Lung (tissue), 12 donors: ENCODE results near the gene STXBP5. TPM values are rescaled to one million over a fixed set of nuclear protein-coding genes. Genes with fewer than 3 reads are reported as not detected.
A peak's percentile ranks its signal among the peaks of the same experiment; 100 is the strongest.

Experiments
- ATAC-seq: fragments of 200-7000 bp; cut with Tn5 transposase; one replicate; pipeline ENCODE4 v1.9.1; 2020; ENCODE audit warnings: moderate number of reproducible peaks; ENCODE audit not compliant: insufficient read depth, low FRiP score
- DNase-seq, 3 donors: peaks; one replicate each; pipeline ENCODE4 v3.0.0-alpha.2; 2013 to 2017
- H3K27ac ChIP-seq, 2 donors: one replicate each; pipeline ENCODE4 v1.5.1; 2013; ENCODE audit warnings: mild to moderate bottlenecking in 2 of 2, moderate library complexity in 2 of 2, control low read depth in 1 of 2, inconsistent platforms in 1 of 2, low read depth in 1 of 2, low read length in 1 of 2
- H3K27me3 ChIP-seq, 3 donors: one replicate each; pipeline ENCODE4 v1.5.1; 2013; ENCODE audit warnings: low read length in 2 of 3; ENCODE audit not compliant: control insufficient read depth in 3 of 3, insufficient read depth in 3 of 3
- H3K36me3 ChIP-seq, 4 donors: one replicate each; pipeline ENCODE4 v1.5.1; 2013; ENCODE audit warnings: low read length in 4 of 4, mild to moderate bottlenecking in 1 of 4, moderate library complexity in 1 of 4; ENCODE audit not compliant: control insufficient read depth in 4 of 4, insufficient read depth in 4 of 4
- H3K4me1 ChIP-seq, 5 donors: one replicate each; pipeline ENCODE4 v1.5.1; 2013; ENCODE audit warnings: low read length in 5 of 5, mild to moderate bottlenecking in 2 of 5, moderate library complexity in 1 of 5; ENCODE audit not compliant: control insufficient read depth in 5 of 5, insufficient read depth in 5 of 5
- H3K4me3 ChIP-seq: one replicate; pipeline ENCODE4 v1.5.1; 2013; ENCODE audit warnings: mild to moderate bottlenecking, control low read depth, moderate library complexity
- H3K9ac ChIP-seq, 2 donors: one replicate each; pipeline ENCODE4 v1.5.1; 2013; ENCODE audit warnings: low read length in 2 of 2, control low read depth in 1 of 2; ENCODE audit not compliant: insufficient read depth in 1 of 2
- H3K9me3 ChIP-seq, 4 donors: one replicate each; pipeline ENCODE4 v1.5.1; 2013; ENCODE audit warnings: low read length in 3 of 4, mild to moderate bottlenecking in 1 of 4, moderate library complexity in 1 of 4; ENCODE audit not compliant: control insufficient read depth in 4 of 4, insufficient read depth in 3 of 4
- CTCF ChIP-seq: IDR thresholded peaks from 2 replicates; pipeline ENCODE4 v1.5.1; 2012; ENCODE audit warnings: mild to moderate bottlenecking; ENCODE audit errors: control extremely low read depth, extremely low read depth
- WGBS, 2 donors: extraction: QIAGEN DNeasy Blood & Tissue Kit; methylation state at CpG; one replicate each; pipeline ENCODE4 v1.1.7; 2013; 5-methylcytosine and 5-hydroxymethylcytosine counted together
- polyA plus RNA-seq, 2 donors: library from polyadenylated mRNA; stranded (reverse); fragments of 200-250 nt; gene quantifications; one replicate each; pipeline ENCODE4 v1.2.1, GENCODE V29; 2013
- total RNA-seq, 2 donors: library from RNA; depleted of rRNA in 1 of 2; stranded (reverse); fragments of >200 nt in 1 of 2; gene quantifications; one replicate each; pipeline ENCODE4 v1.2.1, GENCODE V29; 2014 to 2021
- donor health status: control.
- donor health status: control.
- donor health status: Bipolar disorder and iron deficiency.
- donor health status: healthy.
- donor health status: DM: yes; HTN: yes; CAD: no.

Gene STXBP5
- total and polyA plus RNA-seq, 4 donors = 6.2 to 29.0 (median 12.9) TPM

- Histone ChIP-seq H3K36me3 (peaks cover 0 to 9% (median 3%) of the 10 kb centered on the region in 4 donors), H3K4me1 (peaks cover 0 to 7% (median 0%) of the 10 kb centered on the region in 5 donors), H3K9ac (peak overlapping the region in 1 of 2 donors; percentile 70), H3K27ac (peak overlapping the region in 1 of 2 donors; percentile 47), H3K9me3 (no peaks in the 10 kb centered on the region), H3K4me3 (no peak overlapping the region), H3K27me3 (no peaks in the 10 kb centered on the region)
- ATAC-seq (no peak), DNase-seq (peak in 2 of 3 donors; percentile 55 to 73)
- no peak for TF ChIP-seq CTCF
- 14 to 33% methylated on average over 5 of the region's 5 CpGs for WGBS, 2 donors
These were observed 118.3 kb downstream of the STXBP5 start for GRCh38 chr6:147322299-147323162.

- Histone ChIP-seq H3K9me3 (no peaks in the 10 kb centered on the region), H3K27ac (no peak overlapping the region), H3K4me1 (peaks cover 0 to 7% (median 0%) of the 10 kb centered on the region in 5 donors), H3K36me3 (peaks cover 0 to 13% (median 3%) of the 10 kb centered on the region in 4 donors), H3K4me3 (no peak overlapping the region), H3K9ac (no peak overlapping the region), H3K27me3 (no peaks in the 10 kb centered on the region)
- no peak for TF ChIP-seq CTCF
- no peak for ATAC-seq
- 87 to 96% methylated on average over 1 of the region's 1 CpG for WGBS, 2 donors
- DNase-seq = no peak
These were observed 121.3 kb downstream of the STXBP5 start for GRCh38 chr6:147325557-147325956.

GRCh38 chr6:147331401-147331800 lies 127.2 kb downstream of the STXBP5 start:
- Histone ChIP-seq H3K27ac (no peak overlapping the region), H3K36me3 (peaks cover 0 to 8% (median 2%) of the 10 kb centered on the region in 4 donors), H3K27me3 (no peaks in the 10 kb centered on the region), H3K9me3 (no peaks in the 10 kb centered on the region), H3K4me3 (no peak overlapping the region), H3K9ac (no peak overlapping the region), H3K4me1 (no peaks in the 10 kb centered on the region)
- DNase-seq (no peak), ATAC-seq (no peak)
- no peak for TF ChIP-seq CTCF
- 96 to 97% methylated on average over 1 of the region's 1 CpG for whole genome bisulfite sequencing, 2 donors
